Measurements from ENCODE around the gene BOLA2B.

Gene BOLA2B

DNA sequence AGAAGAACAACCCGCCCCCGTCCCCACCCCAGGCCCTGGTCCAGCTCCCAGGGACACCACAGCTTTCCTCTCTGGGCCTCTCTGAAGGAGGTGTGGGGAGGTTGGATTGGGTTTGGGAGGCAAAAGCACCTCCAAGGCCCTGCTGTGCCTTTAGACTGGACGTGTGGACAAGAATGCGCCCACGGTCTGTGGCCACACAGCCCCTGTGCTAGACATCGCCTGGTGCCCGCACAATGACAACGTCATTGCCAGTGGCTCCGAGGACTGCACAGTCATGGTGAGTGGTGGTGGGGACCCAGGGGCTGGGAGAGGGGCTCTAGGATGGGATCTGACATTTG lies 7.1 kb downstream of the BOLA2B start:
- no peak for ATAC-seq
- TF ChIP-seq, protein P1, sequence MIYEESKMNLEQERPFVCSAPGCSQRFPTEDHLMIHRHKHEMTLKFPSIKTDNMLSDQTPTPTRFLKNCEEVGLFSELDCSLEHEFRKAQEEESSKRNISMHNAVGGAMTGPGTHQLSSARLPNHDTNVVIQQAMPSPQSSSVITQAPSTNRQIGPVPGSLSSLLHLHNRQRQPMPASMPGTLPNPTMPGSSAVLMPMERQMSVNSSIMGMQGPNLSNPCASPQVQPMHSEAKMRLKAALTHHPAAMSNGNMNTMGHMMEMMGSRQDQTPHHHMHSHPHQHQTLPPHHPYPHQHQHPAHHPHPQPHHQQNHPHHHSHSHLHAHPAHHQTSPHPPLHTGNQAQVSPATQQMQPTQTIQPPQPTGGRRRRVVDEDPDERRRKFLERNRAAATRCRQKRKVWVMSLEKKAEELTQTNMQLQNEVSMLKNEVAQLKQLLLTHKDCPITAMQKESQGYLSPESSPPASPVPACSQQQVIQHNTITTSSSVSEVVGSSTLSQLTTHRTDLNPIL (CRISPR knock-in tag; IDR thresholded peaks at IDR 0.05; ENCODE audit: low read depth) = no peak

DNA sequence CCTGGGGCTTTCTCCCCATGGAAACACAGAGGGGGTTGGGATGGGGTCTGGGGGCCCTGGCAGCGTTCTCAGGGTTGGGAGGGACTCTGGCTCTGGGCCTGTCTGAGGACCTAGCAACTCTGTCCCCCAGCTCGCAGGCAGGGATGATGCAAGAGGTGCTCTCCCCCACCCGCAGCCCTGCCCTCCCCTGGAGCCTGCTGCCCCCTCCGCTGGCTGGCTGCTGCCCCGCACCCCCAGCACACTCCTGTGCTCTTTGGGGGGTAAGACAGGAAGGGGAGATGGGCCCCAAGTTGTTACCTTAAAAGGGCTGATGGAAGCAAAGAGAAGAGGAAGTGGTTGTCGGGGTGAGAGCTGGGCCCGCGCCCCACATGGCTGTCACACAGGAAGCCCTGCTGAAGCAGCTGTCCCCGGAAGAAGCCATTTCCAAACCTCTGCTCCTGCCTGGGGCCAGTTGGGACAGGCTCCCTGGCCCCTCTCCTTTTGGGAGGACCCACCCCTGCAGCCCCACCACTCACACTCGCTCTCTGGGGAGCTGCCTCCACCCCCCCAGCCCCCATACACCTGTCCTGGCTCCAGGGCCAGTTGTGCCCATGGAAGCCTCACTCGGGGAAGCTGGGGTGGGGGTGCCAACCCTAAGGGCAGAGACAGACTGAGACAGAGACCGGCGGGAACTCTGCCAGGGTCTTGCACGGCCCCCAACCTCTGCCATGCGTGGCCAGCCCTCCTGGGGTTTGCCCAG lies 7.6 kb downstream of the BOLA2B start:
- TF ChIP-seq ZFP30 (CRISPR knock-in tag; IDR thresholded peaks at IDR 0.05) (no peak), OSR1 (CRISPR knock-in tag; IDR thresholded peaks at IDR 0.05) (no peak), ZFP3 (CRISPR knock-in tag; IDR thresholded peaks at IDR 0.05) (no peak)
- no peak for ATAC-seq

DNA sequence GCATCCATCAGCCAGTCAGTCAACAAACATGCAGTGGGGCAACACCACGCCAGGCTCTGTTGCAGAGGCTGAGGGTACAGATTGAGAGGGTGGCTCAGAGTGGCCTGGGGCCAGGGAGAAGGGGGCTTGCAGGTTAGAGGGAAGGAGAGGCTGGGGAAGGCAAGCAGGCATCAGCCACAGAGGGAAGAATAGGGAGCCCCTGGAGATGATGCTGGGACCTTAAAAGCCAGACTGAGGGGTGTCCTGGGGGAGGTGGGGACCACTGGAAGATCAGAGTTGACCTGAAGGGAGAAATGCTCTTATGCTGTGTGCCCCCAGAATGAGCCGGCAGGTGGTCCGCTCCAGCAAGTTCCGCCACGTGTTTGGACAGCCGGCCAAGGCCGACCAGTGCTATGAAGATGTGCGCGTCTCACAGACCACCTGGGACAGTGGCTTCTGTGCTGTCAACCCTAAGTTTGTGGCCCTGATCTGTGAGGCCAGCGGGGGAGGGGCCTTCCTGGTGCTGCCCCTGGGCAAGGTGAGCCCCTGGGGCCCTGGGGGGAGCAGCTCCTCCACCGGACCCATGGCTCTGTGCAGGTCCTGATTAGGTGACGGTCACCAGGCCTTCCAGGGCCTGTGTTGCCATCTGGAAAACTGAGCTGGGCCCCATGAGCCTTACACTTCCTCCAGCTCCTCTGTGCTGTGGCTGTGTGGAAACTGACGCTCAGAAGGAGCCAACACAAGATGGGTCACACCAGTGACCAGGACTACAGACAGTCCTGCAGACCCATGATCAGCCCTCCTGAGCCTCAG lies 8.4 kb downstream of the BOLA2B start:
- TF ChIP-seq, protein P2, sequence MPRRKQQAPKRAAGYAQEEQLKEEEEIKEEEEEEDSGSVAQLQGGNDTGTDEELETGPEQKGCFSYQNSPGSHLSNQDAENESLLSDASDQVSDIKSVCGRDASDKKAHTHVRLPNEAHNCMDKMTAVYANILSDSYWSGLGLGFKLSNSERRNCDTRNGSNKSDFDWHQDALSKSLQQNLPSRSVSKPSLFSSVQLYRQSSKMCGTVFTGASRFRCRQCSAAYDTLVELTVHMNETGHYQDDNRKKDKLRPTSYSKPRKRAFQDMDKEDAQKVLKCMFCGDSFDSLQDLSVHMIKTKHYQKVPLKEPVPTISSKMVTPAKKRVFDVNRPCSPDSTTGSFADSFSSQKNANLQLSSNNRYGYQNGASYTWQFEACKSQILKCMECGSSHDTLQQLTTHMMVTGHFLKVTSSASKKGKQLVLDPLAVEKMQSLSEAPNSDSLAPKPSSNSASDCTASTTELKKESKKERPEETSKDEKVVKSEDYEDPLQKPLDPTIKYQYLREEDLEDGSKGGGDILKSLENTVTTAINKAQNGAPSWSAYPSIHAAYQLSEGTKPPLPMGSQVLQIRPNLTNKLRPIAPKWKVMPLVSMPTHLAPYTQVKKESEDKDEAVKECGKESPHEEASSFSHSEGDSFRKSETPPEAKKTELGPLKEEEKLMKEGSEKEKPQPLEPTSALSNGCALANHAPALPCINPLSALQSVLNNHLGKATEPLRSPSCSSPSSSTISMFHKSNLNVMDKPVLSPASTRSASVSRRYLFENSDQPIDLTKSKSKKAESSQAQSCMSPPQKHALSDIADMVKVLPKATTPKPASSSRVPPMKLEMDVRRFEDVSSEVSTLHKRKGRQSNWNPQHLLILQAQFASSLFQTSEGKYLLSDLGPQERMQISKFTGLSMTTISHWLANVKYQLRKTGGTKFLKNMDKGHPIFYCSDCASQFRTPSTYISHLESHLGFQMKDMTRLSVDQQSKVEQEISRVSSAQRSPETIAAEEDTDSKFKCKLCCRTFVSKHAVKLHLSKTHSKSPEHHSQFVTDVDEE (CRISPR knock-in tag; IDR thresholded peaks at IDR 0.05) = no peak
- TF ChIP-seq, protein P3, sequence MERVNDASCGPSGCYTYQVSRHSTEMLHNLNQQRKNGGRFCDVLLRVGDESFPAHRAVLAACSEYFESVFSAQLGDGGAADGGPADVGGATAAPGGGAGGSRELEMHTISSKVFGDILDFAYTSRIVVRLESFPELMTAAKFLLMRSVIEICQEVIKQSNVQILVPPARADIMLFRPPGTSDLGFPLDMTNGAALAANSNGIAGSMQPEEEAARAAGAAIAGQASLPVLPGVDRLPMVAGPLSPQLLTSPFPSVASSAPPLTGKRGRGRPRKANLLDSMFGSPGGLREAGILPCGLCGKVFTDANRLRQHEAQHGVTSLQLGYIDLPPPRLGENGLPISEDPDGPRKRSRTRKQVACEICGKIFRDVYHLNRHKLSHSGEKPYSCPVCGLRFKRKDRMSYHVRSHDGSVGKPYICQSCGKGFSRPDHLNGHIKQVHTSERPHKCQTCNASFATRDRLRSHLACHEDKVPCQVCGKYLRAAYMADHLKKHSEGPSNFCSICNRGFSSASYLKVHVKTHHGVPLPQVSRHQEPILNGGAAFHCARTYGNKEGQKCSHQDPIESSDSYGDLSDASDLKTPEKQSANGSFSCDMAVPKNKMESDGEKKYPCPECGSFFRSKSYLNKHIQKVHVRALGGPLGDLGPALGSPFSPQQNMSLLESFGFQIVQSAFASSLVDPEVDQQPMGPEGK (CRISPR knock-in tag; IDR thresholded peaks at IDR 0.05; ENCODE audit: borderline replicate concordance) = no peak
- TF ChIP-seq ESRRG (CRISPR knock-in tag; IDR thresholded peaks at IDR 0.05) = no peak
- TF ChIP-seq ISL1 (CRISPR knock-in tag; IDR thresholded peaks at IDR 0.05) = no peak
- TF ChIP-seq, protein P4, sequence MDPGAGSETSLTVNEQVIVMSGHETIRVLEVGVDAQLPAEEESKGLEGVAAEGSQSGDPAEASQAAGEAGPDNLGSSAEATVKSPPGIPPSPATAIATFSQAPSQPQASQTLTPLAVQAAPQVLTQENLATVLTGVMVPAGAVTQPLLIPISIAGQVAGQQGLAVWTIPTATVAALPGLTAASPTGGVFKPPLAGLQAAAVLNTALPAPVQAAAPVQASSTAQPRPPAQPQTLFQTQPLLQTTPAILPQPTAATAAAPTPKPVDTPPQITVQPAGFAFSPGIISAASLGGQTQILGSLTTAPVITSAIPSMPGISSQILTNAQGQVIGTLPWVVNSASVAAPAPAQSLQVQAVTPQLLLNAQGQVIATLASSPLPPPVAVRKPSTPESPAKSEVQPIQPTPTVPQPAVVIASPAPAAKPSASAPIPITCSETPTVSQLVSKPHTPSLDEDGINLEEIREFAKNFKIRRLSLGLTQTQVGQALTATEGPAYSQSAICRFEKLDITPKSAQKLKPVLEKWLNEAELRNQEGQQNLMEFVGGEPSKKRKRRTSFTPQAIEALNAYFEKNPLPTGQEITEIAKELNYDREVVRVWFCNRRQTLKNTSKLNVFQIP (CRISPR knock-in tag; IDR thresholded peaks at IDR 0.05; ENCODE audit: borderline replicate concordance, low read depth) = no peak
- TF ChIP-seq ZNF8 (CRISPR knock-in tag; IDR thresholded peaks at IDR 0.05) = no peak
- no peak for TF ChIP-seq CSDC2 (CRISPR knock-in tag; IDR thresholded peaks at IDR 0.05)
- no peak for TF ChIP-seq ZNF70 (CRISPR knock-in tag; IDR thresholded peaks at IDR 0.05)
- TF ChIP-seq TCF4 (CRISPR knock-in tag; IDR thresholded peaks at IDR 0.05; ENCODE audit: borderline replicate concordance) = no peak
- no peak for TF ChIP-seq SNAI2 (CRISPR knock-in tag; IDR thresholded peaks at IDR 0.05)
- no peak for TF ChIP-seq ZC3H10 (CRISPR knock-in tag; IDR thresholded peaks at IDR 0.05)
- no peak for TF ChIP-seq BACH2 (CRISPR knock-in tag; IDR thresholded peaks at IDR 0.05; ENCODE audit: borderline replicate concordance)
- TF ChIP-seq, protein P5, sequence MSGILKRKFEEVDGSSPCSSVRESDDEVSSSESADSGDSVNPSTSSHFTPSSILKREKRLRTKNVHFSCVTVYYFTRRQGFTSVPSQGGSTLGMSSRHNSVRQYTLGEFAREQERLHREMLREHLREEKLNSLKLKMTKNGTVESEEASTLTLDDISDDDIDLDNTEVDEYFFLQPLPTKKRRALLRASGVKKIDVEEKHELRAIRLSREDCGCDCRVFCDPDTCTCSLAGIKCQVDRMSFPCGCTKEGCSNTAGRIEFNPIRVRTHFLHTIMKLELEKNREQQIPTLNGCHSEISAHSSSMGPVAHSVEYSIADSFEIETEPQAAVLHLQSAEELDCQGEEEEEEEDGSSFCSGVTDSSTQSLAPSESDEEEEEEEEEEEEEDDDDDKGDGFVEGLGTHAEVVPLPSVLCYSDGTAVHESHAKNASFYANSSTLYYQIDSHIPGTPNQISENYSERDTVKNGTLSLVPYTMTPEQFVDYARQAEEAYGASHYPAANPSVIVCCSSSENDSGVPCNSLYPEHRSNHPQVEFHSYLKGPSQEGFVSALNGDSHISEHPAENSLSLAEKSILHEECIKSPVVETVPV (CRISPR knock-in tag; IDR thresholded peaks at IDR 0.05) = no peak
- no peak for TF ChIP-seq RARB (CRISPR knock-in tag; IDR thresholded peaks at IDR 0.05)
- no peak for TF ChIP-seq PPARA (CRISPR knock-in tag; IDR thresholded peaks at IDR 0.05; ENCODE audit: borderline replicate concordance)
- no peak for TF ChIP-seq ZFP30 (CRISPR knock-in tag; IDR thresholded peaks at IDR 0.05)
- TF ChIP-seq GLIS3 (CRISPR knock-in tag; IDR thresholded peaks at IDR 0.05) = no peak
- TF ChIP-seq ARNTL (CRISPR knock-in tag; IDR thresholded peaks at IDR 0.05; ENCODE audit: borderline replicate concordance, low read depth) = no peak
- no peak for ATAC-seq
